SHP77 (cell line): ENCODE results near the gene SPDL1.

ENCODE experiments used
- DNase-seq, 2 experiments: peaks; one replicate each; lab custom pipeline; 2025; lab: John Stamatoyannopoulos, UW

SPDL1 gene

GRCh38 chr5:169583424-169584220 is at the start of gene SPDL1:
SPDL1 (plus strand) TSS chr5:169583773; CDS start chr5:169588417, 4,644 bp downstream.
- DNase-seq, result peak; percentile 91 to 93

GRCh38 chr5:169534311-169534880 is 49.2 kb upstream of the SPDL1 start:
- DNase-seq, result no peak

GRCh38 chr5:169534939-169535338 is 48.6 kb upstream of the SPDL1 start:
- no peak for DNase-seq

GRCh38 chr5:169538944-169539343 is 44.6 kb upstream of the SPDL1 start:
- no peak for DNase-seq

GRCh38 chr5:169542811-169543210 is 40.8 kb upstream of the SPDL1 start:
- no peak for DNase-seq

- no peak for DNase-seq
These were observed 39.2 kb upstream of the SPDL1 start for GRCh38 chr5:169544264-169544950.

GRCh38 chr5:169545762-169546161 is 37.8 kb upstream of the SPDL1 start:
- no peak for DNase-seq

- no peak for DNase-seq
These were observed 37.2 kb upstream of the SPDL1 start for GRCh38 chr5:169546346-169546745.

- DNase-seq, result no peak
These were observed 36.1 kb upstream of the SPDL1 start for GRCh38 chr5:169547508-169547907.

GRCh38 chr5:169548315-169548714 is 35.3 kb upstream of the SPDL1 start:
- no peak for DNase-seq

- no peak for DNase-seq
These were observed 34.0 kb upstream of the SPDL1 start for GRCh38 chr5:169549453-169550100.

- no peak for DNase-seq
These were observed 33.3 kb upstream of the SPDL1 start for GRCh38 chr5:169550227-169550626.

GRCh38 chr5:169551146-169551545 is 32.4 kb upstream of the SPDL1 start:
- DNase-seq, result no peak

- no peak for DNase-seq
These were observed 31.9 kb upstream of the SPDL1 start for GRCh38 chr5:169551696-169552095.

- DNase-seq, result no peak
These were observed 29.3 kb upstream of the SPDL1 start for GRCh38 chr5:169554251-169554650.

- no peak for DNase-seq
These were observed 25.7 kb upstream of the SPDL1 start for GRCh38 chr5:169557838-169558237.

GRCh38 chr5:169561893-169562292 is 21.7 kb upstream of the SPDL1 start:
- DNase-seq, result no peak

- no peak for DNase-seq
These were observed 20.2 kb upstream of the SPDL1 start for GRCh38 chr5:169563369-169563768.

GRCh38 chr5:169566202-169566601 is 17.4 kb upstream of the SPDL1 start:
- no peak for DNase-seq

- DNase-seq, result no peak
These were observed 16.5 kb upstream of the SPDL1 start for GRCh38 chr5:169567079-169567478.

GRCh38 chr5:169569513-169569912 is 14.1 kb upstream of the SPDL1 start:
- DNase-seq, result no peak

GRCh38 chr5:169571355-169571754 is 12.2 kb upstream of the SPDL1 start:
- DNase-seq, result no peak
